ENCODE results near the gene CCNI. TPM values are rescaled to one million over a fixed set of nuclear protein-coding genes. Genes with fewer than 3 reads are reported as not detected.
A peak's percentile ranks its signal among the peaks of the same experiment; 100 is the strongest.

The CCNI gene
- total and polyA plus RNA-seq, 2 of the 13 experiments (the other 11 are each of a cell fraction or from before 2014, with no cell fraction given): 43.5 to 122 TPM

DNA sequence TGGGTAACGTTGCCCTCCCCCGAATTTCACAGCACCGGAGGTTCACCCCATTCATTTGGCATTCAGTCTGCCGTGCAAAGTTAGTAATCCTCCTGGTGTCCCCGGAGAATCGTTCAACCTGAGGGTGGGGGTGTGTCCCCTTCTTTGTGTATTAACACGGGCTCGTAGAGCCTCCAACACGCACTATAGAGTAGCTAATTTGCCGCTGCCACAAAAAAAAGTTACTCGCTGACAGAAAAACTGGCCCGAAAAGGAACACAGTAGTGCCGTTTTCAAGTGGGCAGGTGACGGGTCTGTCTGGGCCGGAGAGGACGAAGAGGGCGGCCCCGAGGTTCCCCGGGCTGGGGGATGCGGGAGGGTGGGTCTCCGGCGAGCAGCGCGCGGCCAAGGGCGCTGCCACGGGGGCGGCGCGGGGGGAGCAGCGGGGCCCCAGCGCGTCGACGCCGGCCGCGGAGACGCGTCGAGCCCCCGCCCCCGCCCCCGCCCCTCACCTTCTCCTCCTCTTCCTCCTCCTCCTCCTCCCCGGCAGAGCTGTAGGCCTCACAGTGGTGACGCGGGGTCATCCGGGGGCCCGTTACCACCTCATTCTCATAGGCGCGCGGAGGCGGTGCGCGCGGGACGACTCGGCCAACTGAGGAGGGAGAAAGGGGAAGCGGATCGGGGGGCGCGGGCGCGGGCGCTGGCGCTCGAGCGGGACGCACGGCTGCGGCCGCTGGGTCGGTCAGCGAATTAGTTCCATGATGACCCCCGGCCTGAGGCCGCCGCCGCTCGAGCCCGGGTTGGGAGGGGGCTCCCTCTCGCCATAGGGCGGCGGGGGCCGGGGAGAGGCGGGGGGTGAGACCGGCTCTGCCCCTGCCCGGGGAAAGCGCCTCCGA, 571 bp downstream of the CCNI start (continued):
- TF ChIP-seq MTF2 (CRISPR knock-in tag; IDR thresholded peaks at IDR 0.05; ENCODE audit: borderline replicate concordance): 0 out of 2 replicates have a peak, but pooled peaks have one; percentile 18

DNA sequence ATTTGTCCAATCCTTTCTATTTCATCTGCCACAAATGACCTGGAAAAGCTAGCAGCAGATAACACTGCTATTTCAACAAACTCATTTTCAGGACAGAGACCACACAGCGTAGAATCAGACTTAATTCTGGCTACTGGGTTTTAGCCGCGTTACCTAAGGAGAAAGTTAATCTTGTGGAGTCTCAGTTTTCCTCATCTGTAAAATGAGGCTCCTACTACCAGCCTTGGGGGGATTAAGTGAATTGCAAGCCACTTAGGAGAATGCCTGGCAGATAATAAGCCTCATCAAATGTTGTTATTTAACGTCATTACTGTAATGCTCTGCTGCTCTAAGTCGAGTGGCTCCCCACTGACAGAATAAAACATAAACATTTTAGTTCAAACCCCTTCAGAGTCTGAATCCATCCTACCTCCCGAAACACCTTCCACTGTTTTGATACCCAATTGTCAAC, 1.4 kb downstream of the CCNI start:
- in situ Hi-C loops (cut with HindIII; ENCODE audit: extremely low pct_ligation_motif_present, low pct_unique_long_range_greater_than_20kb): no loop called here
- peaks cover 27% of the 10 kb centered on the region for H3K4me1 ChIP-seq (ENCODE audit: insufficient read depth, low read length)
- peak overlapping the region; percentile 98 for H3K9ac ChIP-seq (ENCODE audit: insufficient read depth, low read depth, low read length)

More for the DNA sequence above, 1.4 kb downstream of the CCNI start:
- CTCF ChIA-PET (ENCODE audit: low intra/inter-chr PET ratio, low total read pairs): no interaction called here
- DNase-seq (ENCODE audit: low spot score) (no peak), ATAC-seq (no peak), FAIRE-seq (no peak)
- H3K36me3 ChIP-seq (replicated peaks in 1 of 2; ENCODE audit: control insufficient read depth in 1 of 2, insufficient read depth in 2 of 2, low read length in 2 of 2): peaks cover 0 to 2% of the 10 kb centered on the region in 2 experiments; a peak in 2 of 5 replicates
- H2AFZ ChIP-seq (ENCODE audit: low read length): no peak overlapping the region
- 6% methylated on average over 6 of the region's 6 CpGs for WGBS (ENCODE audit: low lambda C conversion rate)
- H3K79me2 ChIP-seq (ENCODE audit: insufficient read depth, low read length): peaks cover 54% of the 10 kb centered on the region
- H3K27ac ChIP-seq (ENCODE audit: extremely low read length, insufficient read depth, low read length): peak overlapping the region; percentile 14
- POLR2A ChIA-PET: interaction anchor here (3.5 kb wide), 1 partner anchor 125 kb away, joined by 8 read pairs; the partner anchor contains the start of gene SEPTIN11
- intact Hi-C loops (cut with micrococcal nuclease; ENCODE audit: unreplicated experiment): no loop called here
- peak overlapping the region; percentile 72 to 86 (median 86) for H3K4me3 ChIP-seq (replicated peaks in 1 of 3; ENCODE audit: insufficient read depth in 1 of 3, low read depth in 2 of 3, low read length in 3 of 3)
- H3K4me2 ChIP-seq (ENCODE audit: low read depth, low read length): peak overlapping the region; percentile 89
- peaks cover 38% of the 10 kb centered on the region for H4K20me1 ChIP-seq (ENCODE audit: insufficient read depth, low read length)
- no TSS peak for BruUV-seq (replicated peaks)
- no peak for TF ChIP-seq MBD4 (IDR thresholded peaks at IDR 0.05; ENCODE audit: borderline replicate concordance, low read length)
- TF ChIP-seq, protein P1, sequence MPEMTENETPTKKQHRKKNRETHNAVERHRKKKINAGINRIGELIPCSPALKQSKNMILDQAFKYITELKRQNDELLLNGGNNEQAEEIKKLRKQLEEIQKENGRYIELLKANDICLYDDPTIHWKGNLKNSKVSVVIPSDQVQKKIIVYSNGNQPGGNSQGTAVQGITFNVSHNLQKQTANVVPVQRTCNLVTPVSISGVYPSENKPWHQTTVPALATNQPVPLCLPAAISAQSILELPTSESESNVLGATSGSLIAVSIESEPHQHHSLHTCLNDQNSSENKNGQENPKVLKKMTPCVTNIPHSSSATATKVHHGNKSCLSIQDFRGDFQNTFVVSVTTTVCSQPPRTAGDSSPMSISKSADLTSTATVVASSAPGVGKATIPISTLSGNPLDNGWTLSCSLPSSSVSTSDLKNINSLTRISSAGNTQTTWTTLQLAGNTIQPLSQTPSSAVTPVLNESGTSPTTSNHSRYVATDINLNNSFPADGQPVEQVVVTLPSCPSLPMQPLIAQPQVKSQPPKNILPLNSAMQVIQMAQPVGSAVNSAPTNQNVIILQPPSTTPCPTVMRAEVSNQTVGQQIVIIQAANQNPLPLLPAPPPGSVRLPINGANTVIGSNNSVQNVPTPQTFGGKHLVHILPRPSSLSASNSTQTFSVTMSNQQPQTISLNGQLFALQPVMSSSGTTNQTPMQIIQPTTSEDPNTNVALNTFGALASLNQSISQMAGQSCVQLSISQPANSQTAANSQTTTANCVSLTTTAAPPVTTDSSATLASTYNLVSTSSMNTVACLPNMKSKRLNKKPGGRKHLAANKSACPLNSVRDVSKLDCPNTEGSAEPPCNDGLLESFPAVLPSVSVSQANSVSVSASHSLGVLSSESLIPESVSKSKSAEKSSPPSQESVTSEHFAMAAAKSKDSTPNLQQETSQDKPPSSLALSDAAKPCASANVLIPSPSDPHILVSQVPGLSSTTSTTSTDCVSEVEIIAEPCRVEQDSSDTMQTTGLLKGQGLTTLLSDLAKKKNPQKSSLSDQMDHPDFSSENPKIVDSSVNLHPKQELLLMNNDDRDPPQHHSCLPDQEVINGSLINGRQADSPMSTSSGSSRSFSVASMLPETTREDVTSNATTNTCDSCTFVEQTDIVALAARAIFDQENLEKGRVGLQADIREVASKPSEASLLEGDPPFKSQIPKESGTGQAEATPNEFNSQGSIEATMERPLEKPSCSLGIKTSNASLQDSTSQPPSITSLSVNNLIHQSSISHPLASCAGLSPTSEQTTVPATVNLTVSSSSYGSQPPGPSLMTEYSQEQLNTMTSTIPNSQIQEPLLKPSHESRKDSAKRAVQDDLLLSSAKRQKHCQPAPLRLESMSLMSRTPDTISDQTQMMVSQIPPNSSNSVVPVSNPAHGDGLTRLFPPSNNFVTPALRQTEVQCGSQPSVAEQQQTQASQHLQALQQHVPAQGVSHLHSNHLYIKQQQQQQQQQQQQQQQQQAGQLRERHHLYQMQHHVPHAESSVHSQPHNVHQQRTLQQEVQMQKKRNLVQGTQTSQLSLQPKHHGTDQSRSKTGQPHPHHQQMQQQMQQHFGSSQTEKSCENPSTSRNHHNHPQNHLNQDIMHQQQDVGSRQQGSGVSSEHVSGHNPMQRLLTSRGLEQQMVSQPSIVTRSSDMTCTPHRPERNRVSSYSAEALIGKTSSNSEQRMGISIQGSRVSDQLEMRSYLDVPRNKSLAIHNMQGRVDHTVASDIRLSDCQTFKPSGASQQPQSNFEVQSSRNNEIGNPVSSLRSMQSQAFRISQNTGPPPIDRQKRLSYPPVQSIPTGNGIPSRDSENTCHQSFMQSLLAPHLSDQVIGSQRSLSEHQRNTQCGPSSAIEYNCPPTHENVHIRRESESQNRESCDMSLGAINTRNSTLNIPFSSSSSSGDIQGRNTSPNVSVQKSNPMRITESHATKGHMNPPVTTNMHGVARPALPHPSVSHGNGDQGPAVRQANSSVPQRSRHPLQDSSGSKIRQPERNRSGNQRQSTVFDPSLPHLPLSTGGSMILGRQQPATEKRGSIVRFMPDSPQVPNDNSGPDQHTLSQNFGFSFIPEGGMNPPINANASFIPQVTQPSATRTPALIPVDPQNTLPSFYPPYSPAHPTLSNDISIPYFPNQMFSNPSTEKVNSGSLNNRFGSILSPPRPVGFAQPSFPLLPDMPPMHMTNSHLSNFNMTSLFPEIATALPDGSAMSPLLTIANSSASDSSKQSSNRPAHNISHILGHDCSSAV (CRISPR knock-in tag; IDR thresholded peaks at IDR 0.05; ENCODE audit: borderline replicate concordance): no peak
- peak; percentile 83 for TF ChIP-seq ZNF629 (CRISPR knock-in tag; conservative IDR thresholded peaks at IDR 0.05)
- no peak for TF ChIP-seq ZNF724P (CRISPR knock-in tag; IDR thresholded peaks at IDR 0.05; ENCODE audit: borderline replicate concordance)
- H3K9me3 ChIP-seq (ENCODE audit: low read length): no peaks in the 10 kb centered on the region
- H3K27me3 ChIP-seq (ENCODE audit: control insufficient read depth in 1 of 2, insufficient read depth in 2 of 2, low read length in 2 of 2): no peaks in the 10 kb centered on the region
